A549 (cell line): ENCODE data around the gene ZSCAN12. TPM values are rescaled to one million over a fixed set of nuclear protein-coding genes. Genes with fewer than 3 reads are reported as not detected.
"Not testable (repeated sequence)": the region's sequence is repeated elsewhere in the genome, so short reads cannot be mapped to it uniquely, and the experiment has no call there.

Source experiments
- ATAC-seq, 2 experiments: fragments of 200-7000 bp in 1 of 2; fragments of >200 bp in 1 of 2; cut with Nextera tagmentation in 1 of 2; cut with Tn5 transposase in 1 of 2; 3 replicates each; pipeline versions ENCODE4 v1.8.0 to v1.9.1; 2018 to 2020; ENCODE audit warnings: mild to moderate bottlenecking in 1 of 2, moderate library complexity in 1 of 2
- CTCF ChIA-PET: fragments of 300-600 bp; sonication (Branson Sonifier 250); formaldehyde crosslinking; extraction: SDS; loops from one replicate; lab custom pipeline; 2021; ENCODE audit warnings: antibody characterized with exemption, inconsistent platforms; lab: Yijun Ruan, JAX
- POLR2A ChIA-PET: fragments of 350-600 bp; formaldehyde crosslinking; extraction: SDS; loops from one replicate; lab custom pipeline; 2021; ENCODE audit warnings: antibody characterized with exemption, inconsistent platforms; lab: Yijun Ruan, JAX
- DNase-seq, 2 experiments: peaks; one replicate each; pipeline versions ENCODE4 v3.0.0 to v3.0.0-alpha.2; 2011 to 2016; ENCODE audit warnings: low read depth in 1 of 2, low spot score in 1 of 2
- FAIRE-seq: peaks from 2 replicates; lab custom pipeline; 2011; peaks lifted over from hg19 to GRCh38; lab: Jason Lieb, UNC
- H3K27ac ChIP-seq, 2 experiments: fragments of >200 bp; sonication (Bioruptor Twin); formaldehyde crosslinking; 3 replicates each; pipeline ENCODE4 v1.5.1; 2016 to 2017
- H3K4me1 ChIP-seq: fragments of >200 bp; sonication (Bioruptor Twin); formaldehyde crosslinking; 3 replicates; pipeline ENCODE4 v1.6.1; 2016
- H3K4me2 ChIP-seq: fragments of >200 bp; sonication (Bioruptor Twin); formaldehyde crosslinking; 3 replicates; pipeline ENCODE4 v1.6.1; 2016
- H3K4me3 ChIP-seq: fragments of >200 bp; sonication (Bioruptor Twin); formaldehyde crosslinking; 3 replicates; pipeline ENCODE4 v1.5.1; 2016
- H3K9me3 ChIP-seq: fragments of >200 bp; sonication (Bioruptor Twin); formaldehyde crosslinking; 3 replicates; pipeline ENCODE4 v1.6.1; 2016
- ATOH8 ChIP-seq: fragments of 250-450 bp; sonication (Bioruptor Pico); IDR thresholded peaks from 2 replicates; pipeline ENCODE4 v1.5.0; 2020; ENCODE audit warnings: low read depth, mild to moderate bottlenecking, moderate library complexity
- CBX8 ChIP-seq: fragments of 200-600 bp; sonication (generic); IDR thresholded peaks from 2 replicates; pipeline ENCODE4 v1.6.1; 2016
- CHD2 ChIP-seq: fragments of 150-350 bp; IDR thresholded peaks from 2 replicates; pipeline ENCODE4 v1.6.1; 2014; ENCODE audit warnings: low read length; ENCODE audit not compliant: partially characterized antibody
- CTCF ChIP-seq: fragments of >200 bp; sonication (Bioruptor Twin); formaldehyde crosslinking; IDR thresholded peaks from 3 replicates; pipeline ENCODE4 v1.5.1; 2016
- EHMT2 ChIP-seq: fragments of 200-600 bp; sonication (generic); IDR thresholded peaks from 2 replicates; pipeline ENCODE4 v1.6.1; 2016; ENCODE audit warnings: antibody characterized with exemption, low read depth, mild to moderate bottlenecking, moderate library complexity
- EP300 ChIP-seq, 2 experiments: fragments of >200 bp; sonication (Bioruptor Twin); formaldehyde crosslinking; IDR thresholded peaks; 2 replicates in 1 of 2; 3 replicates in 1 of 2; pipeline ENCODE4 v1.6.1; 2016 to 2017
- ESRRA ChIP-seq: fragments of 150-350 bp; IDR thresholded peaks from 2 replicates; pipeline ENCODE4 v1.6.1; 2014; ENCODE audit warnings: mild to moderate bottlenecking, low read length, borderline replicate concordance
- FOSB ChIP-seq: fragments of 250-450 bp; sonication (Bioruptor Pico); IDR thresholded peaks from 2 replicates; pipeline ENCODE4 v1.5.0; 2020; ENCODE audit warnings: mild to moderate bottlenecking, moderate library complexity
- FOXS1 ChIP-seq: fragments of 250-450 bp; sonication (Bioruptor Pico); IDR thresholded peaks from 2 replicates; pipeline ENCODE4 v1.5.0; 2020; ENCODE audit warnings: mild to moderate bottlenecking, moderate library complexity
- GATA3 ChIP-seq: IDR thresholded peaks from 2 replicates; pipeline ENCODE4 v1.6.1; 2012; ENCODE audit warnings: borderline replicate concordance
- HES2 ChIP-seq: fragments of >200 bp; sonication (Bioruptor Twin); formaldehyde crosslinking; IDR thresholded peaks from 2 replicates; pipeline ENCODE4 v1.6.1; 2016
- HEYL ChIP-seq: fragments of 250-450 bp; sonication (Bioruptor Pico); IDR thresholded peaks from 2 replicates; pipeline ENCODE4 v1.8.0; 2021; ENCODE audit warnings: mild to moderate bottlenecking, moderate library complexity
- HOXA7 ChIP-seq: fragments of 250-450 bp; sonication (Bioruptor Pico); IDR thresholded peaks from 2 replicates; pipeline ENCODE4 v1.5.0; 2020; ENCODE audit warnings: mild to moderate bottlenecking, moderate library complexity
- HOXB13 ChIP-seq: fragments of 250-450 bp; sonication (Bioruptor Pico); IDR thresholded peaks from 2 replicates; pipeline ENCODE4 v1.5.0; 2020; ENCODE audit warnings: low read depth, mild to moderate bottlenecking, moderate library complexity
- HOXB5 ChIP-seq: fragments of 250-450 bp; sonication (Bioruptor Pico); IDR thresholded peaks from 2 replicates; pipeline ENCODE4 v1.5.0; 2020; ENCODE audit warnings: mild to moderate bottlenecking, moderate library complexity
- JUN ChIP-seq, 2 experiments: fragments of >200 bp; sonication (Bioruptor Twin); formaldehyde crosslinking; IDR thresholded peaks; 2 replicates in 1 of 2; 3 replicates in 1 of 2; pipeline ENCODE4 v1.6.1; 2016 to 2017
- MYC ChIP-seq: IDR thresholded peaks from 2 replicates; pipeline ENCODE4 v1.6.1; 2012; ENCODE audit warnings: mild to moderate bottlenecking, inconsistent platforms, low read length, improper control_type of control experiment, borderline replicate concordance
- PHF8 ChIP-seq: fragments of 200-600 bp; sonication (generic); IDR thresholded peaks from 2 replicates; pipeline ENCODE4 v1.6.1; 2016; ENCODE audit warnings: low read depth, mild to moderate bottlenecking, antibody characterized with exemption, moderate library complexity, borderline replicate concordance
- RARB ChIP-seq: fragments of 250-450 bp; sonication (Bioruptor Pico); IDR thresholded peaks from 2 replicates; pipeline ENCODE4 v1.8.0; 2021; ENCODE audit warnings: mild to moderate bottlenecking, moderate library complexity
- RCOR1 ChIP-seq: fragments of 150-350 bp; IDR thresholded peaks from 2 replicates; pipeline ENCODE4 v1.6.1; 2014; ENCODE audit warnings: antibody characterized with exemption, low read length, low read depth
- TFCP2L1 ChIP-seq: fragments of 250-450 bp; sonication (Bioruptor Pico); IDR thresholded peaks from 2 replicates; pipeline ENCODE4 v1.5.0; 2021; ENCODE audit warnings: mild to moderate bottlenecking
- TP53 ChIP-seq: fragments of 250-450 bp; sonication (Bioruptor Pico); IDR thresholded peaks from 2 replicates; pipeline ENCODE4 v1.5.0; 2021; ENCODE audit warnings: mild to moderate bottlenecking, moderate library complexity
- WGBS: methylation state at CpG from one replicate; pipeline ENCODE4 v1.1.6; 2017; ENCODE audit errors: missing lambda C conversion rate; 5-methylcytosine and 5-hydroxymethylcytosine counted together
- polyA plus RNA-seq, 4 experiments: library from polyadenylated mRNA; depleted of rRNA in 3 of 4; stranded (reverse); fragments of >200 nt; fragmentation: RNase III in 1 of 4; extraction: RNeasy Plus Mini Kit Qiagen cat#74134 plus additional on column Dnase treatment in 1 of 4; gene quantifications; 2 replicates in 3 of 4; 3 replicates in 1 of 4; pipeline ENCODE4 v1.2.3, GENCODE V29; 2011 to 2017
- TF ChIP-seq, protein P1 (sequence below): fragments of 150-350 bp; IDR thresholded peaks from 2 replicates; pipeline ENCODE4 v1.6.1; 2014; ENCODE audit warnings: low read depth, mild to moderate bottlenecking, low read length
- TF ChIP-seq, protein P2 (sequence below): IDR thresholded peaks from 2 replicates; pipeline ENCODE4 v1.6.1; 2012; ENCODE audit warnings: low read depth, borderline replicate concordance

The ZSCAN12 gene
- polyA plus RNA-seq, 2 of the 4 experiments (the other 2 are of a cell fraction): 1.9 to 3.3 TPM

GRCh38 chr6:28449056-28449455 lies 49.5 kb upstream of the ZSCAN12 start:
- 86% methylated on average over 1 of the region's 1 CpG for WGBS
- Histone ChIP-seq H3K9me3 (no peaks in the 10 kb centered on the region), H3K27ac (no peak overlapping the region), H3K4me3 (no peak overlapping the region), H3K4me2 (no peak overlapping the region), H3K4me1 (no peaks in the 10 kb centered on the region)
- CTCF ChIA-PET: no interaction called here
- DNase-seq (no peak), ATAC-seq (no peak), FAIRE-seq (no peak)
- POLR2A ChIA-PET: no interaction called here
- no peak for TF ChIP-seq ESRRA
- no peak for TF ChIP-seq RARB (CRISPR knock-in tag)
- no peak for TF ChIP-seq TFCP2L1 (CRISPR knock-in tag)
- TF ChIP-seq, protein P1, sequence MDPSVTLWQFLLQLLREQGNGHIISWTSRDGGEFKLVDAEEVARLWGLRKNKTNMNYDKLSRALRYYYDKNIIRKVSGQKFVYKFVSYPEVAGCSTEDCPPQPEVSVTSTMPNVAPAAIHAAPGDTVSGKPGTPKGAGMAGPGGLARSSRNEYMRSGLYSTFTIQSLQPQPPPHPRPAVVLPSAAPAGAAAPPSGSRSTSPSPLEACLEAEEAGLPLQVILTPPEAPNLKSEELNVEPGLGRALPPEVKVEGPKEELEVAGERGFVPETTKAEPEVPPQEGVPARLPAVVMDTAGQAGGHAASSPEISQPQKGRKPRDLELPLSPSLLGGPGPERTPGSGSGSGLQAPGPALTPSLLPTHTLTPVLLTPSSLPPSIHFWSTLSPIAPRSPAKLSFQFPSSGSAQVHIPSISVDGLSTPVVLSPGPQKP: no peak
- no peak for TF ChIP-seq CBX8
- no peak for TF ChIP-seq MYC
- TF ChIP-seq EP300 (IDR thresholded peaks at IDR 0.05): no peak
- TF ChIP-seq RCOR1: no peak
- no peak for TF ChIP-seq JUN (IDR thresholded peaks at IDR 0.05)
- TF ChIP-seq TP53 (CRISPR knock-in tag): no peak
- TF ChIP-seq GATA3: no peak
- TF ChIP-seq HOXB5: no peak
- TF ChIP-seq, protein P2, sequence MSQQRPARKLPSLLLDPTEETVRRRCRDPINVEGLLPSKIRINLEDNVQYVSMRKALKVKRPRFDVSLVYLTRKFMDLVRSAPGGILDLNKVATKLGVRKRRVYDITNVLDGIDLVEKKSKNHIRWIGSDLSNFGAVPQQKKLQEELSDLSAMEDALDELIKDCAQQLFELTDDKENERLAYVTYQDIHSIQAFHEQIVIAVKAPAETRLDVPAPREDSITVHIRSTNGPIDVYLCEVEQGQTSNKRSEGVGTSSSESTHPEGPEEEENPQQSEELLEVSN: no peak
- no peak for TF ChIP-seq FOXS1 (CRISPR knock-in tag)
- no peak for TF ChIP-seq HEYL
- no peak for TF ChIP-seq EHMT2
- TF ChIP-seq HOXA7 (CRISPR knock-in tag): no peak
- TF ChIP-seq FOSB (CRISPR knock-in tag): no peak
- TF ChIP-seq HES2: no peak
- TF ChIP-seq CHD2: no peak

DNA sequence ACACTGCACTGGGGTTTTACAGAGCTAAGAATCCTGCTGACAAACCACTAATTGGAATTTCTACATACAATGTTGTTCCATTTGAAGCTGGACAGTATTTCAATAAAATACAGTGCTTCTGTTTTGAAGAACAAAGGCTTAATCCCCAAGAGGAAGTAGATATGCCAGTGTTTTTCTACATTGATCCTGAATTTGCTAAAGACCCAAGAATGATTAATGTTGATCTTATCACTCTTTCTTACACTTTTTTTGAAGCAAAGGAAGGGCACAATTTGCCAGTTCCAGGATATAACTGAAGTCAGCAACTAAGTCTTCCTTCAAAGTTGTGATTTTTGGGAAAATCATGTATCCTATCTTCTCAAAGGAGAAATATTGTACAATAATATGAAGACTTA lies 48.0 kb upstream of the ZSCAN12 start:
- DNase-seq, CTCF ChIA-PET, FAIRE-seq, H3K9me3 ChIP-seq, H3K4me1 ChIP-seq, H3K4me2 ChIP-seq, H3K27ac ChIP-seq, H3K4me3 ChIP-seq, ATAC-seq, POLR2A ChIA-PET: not testable (repeated sequence)

GRCh38 chr6:28446818-28447511 lies 47.4 kb upstream of the ZSCAN12 start:
- TF ChIP-seq HOXA7 (CRISPR knock-in tag) (no peak), ATOH8 (CRISPR knock-in tag) (no peak), GATA3 (no peak), HOXB13 (CRISPR knock-in tag) (no peak), ESRRA (no peak), CHD2 (no peak), PHF8 (no peak), CTCF (no peak), MYC (no peak)
- Histone ChIP-seq H3K4me3 (peak overlapping the region; percentile 30; the same call in 1 of the 3 replicates), H3K27ac (no peak overlapping the region), H3K9me3 (no peaks in the 10 kb centered on the region), H3K4me2 (peak overlapping the region; percentile 32; the same call in 1 of the 3 replicates), H3K4me1 (no peaks in the 10 kb centered on the region)
- CTCF ChIA-PET: no interaction called here
- 57% methylated on average over 16 of the region's 36 CpGs for WGBS
- POLR2A ChIA-PET: no interaction called here
- FAIRE-seq (no peak), DNase-seq (no peak), ATAC-seq (no peak)
